OCI-LY1 (cell line): Measurements from ENCODE around the gene TP73.

Source experiments
- H2AFZ ChIP-seq: fragments of 200-600 bp; sonication (generic), shearing (Covaris generic); 2 replicates; pipeline ENCODE4 v1.6.0; 2014; ENCODE audit warnings: antibody characterized with exemption, mild to moderate bottlenecking, low read length
- H3F3A ChIP-seq: fragments of 200-600 bp; sonication (generic), shearing (Covaris generic); 2 replicates; pipeline ENCODE4 v1.6.0; 2014; ENCODE audit warnings: mild to moderate bottlenecking, antibody characterized with exemption, low read length, moderate library complexity; ENCODE audit not compliant: insufficient read depth
- H3K27ac ChIP-seq: fragments of 200-600 bp; sonication (generic); 2 replicates; pipeline ENCODE4 v1.5.1; 2014; ENCODE audit warnings: low read length, mixed run types, mild to moderate bottlenecking, low read depth; ENCODE audit not compliant: poor library complexity, severe bottlenecking
- H3K27me3 ChIP-seq: fragments of 200-600 bp; sonication (generic); 2 replicates; pipeline ENCODE4 v1.6.0; 2014; ENCODE audit warnings: antibody characterized with exemption, mild to moderate bottlenecking, low read length, moderate library complexity; ENCODE audit not compliant: insufficient read depth
- H3K36me3 ChIP-seq: fragments of 200-600 bp; sonication (generic); 2 replicates; pipeline ENCODE4 v1.6.1; 2014; ENCODE audit warnings: mild to moderate bottlenecking, antibody characterized with exemption, low read length, moderate library complexity, mixed read lengths; ENCODE audit not compliant: insufficient read depth
- H3K4me1 ChIP-seq: fragments of 200-600 bp; sonication (generic); 2 replicates; pipeline ENCODE4 v1.5.1; 2014; ENCODE audit warnings: mild to moderate bottlenecking, low read length, moderate library complexity; ENCODE audit not compliant: insufficient read depth, severe bottlenecking
- H3K4me2 ChIP-seq: fragments of 200-600 bp; sonication (generic), shearing (Covaris generic); 2 replicates; pipeline ENCODE4 v1.6.1; 2014; ENCODE audit warnings: low read length
- H3K4me3 ChIP-seq: fragments of 200-600 bp; sonication (generic); 2 replicates; pipeline ENCODE4 v1.5.1; 2014; ENCODE audit warnings: low read length, low read depth, mild to moderate bottlenecking, mixed read lengths; ENCODE audit not compliant: poor library complexity, severe bottlenecking
- H3K79me2 ChIP-seq: fragments of 200-600 bp; shearing (Covaris generic); 2 replicates; pipeline ENCODE4 v1.6.1; 2016; ENCODE audit warnings: mixed run types, low read length, mixed read lengths; ENCODE audit not compliant: insufficient read depth
- H3K9ac ChIP-seq: fragments of 200-600 bp; sonication (generic), shearing (Covaris generic); 2 replicates; pipeline ENCODE4 v1.6.1; 2014; ENCODE audit warnings: mild to moderate bottlenecking, low read length, mixed read lengths
- H3K9me2 ChIP-seq: fragments of 200-600 bp; sonication (generic), shearing (Covaris generic); 2 replicates; pipeline ENCODE4 v1.6.1; 2014; ENCODE audit warnings: low read depth, mild to moderate bottlenecking, low read length, mixed read lengths
- H3K9me3 ChIP-seq: fragments of 200-600 bp; shearing (Covaris generic); 2 replicates; pipeline ENCODE4 v1.6.1; 2014; ENCODE audit warnings: low read length, mixed read lengths
- H4K20me1 ChIP-seq: fragments of 200-600 bp; sonication (generic), shearing (Covaris generic); 2 replicates; pipeline ENCODE4 v1.6.0; 2016; ENCODE audit warnings: mild to moderate bottlenecking, low read length; ENCODE audit not compliant: insufficient read depth
- EZH2 ChIP-seq: fragments of 200-600 bp; sonication (generic), shearing (Covaris generic); IDR thresholded peaks from 2 replicates; pipeline ENCODE4 v1.8.0; 2017; ENCODE audit warnings: borderline replicate concordance, mixed run types, mild to moderate bottlenecking, antibody characterized with exemption, low read length, moderate library complexity, mixed read lengths
- TF ChIP-seq, protein P1 (sequence below): fragments of 200-600 bp; sonication (generic), shearing (Covaris generic); IDR thresholded peaks from 2 replicates; pipeline ENCODE4 v1.5.1; 2017; ENCODE audit warnings: mild to moderate bottlenecking, antibody characterized with exemption, low read length, moderate library complexity, mixed read lengths

TP73 gene

DNA sequence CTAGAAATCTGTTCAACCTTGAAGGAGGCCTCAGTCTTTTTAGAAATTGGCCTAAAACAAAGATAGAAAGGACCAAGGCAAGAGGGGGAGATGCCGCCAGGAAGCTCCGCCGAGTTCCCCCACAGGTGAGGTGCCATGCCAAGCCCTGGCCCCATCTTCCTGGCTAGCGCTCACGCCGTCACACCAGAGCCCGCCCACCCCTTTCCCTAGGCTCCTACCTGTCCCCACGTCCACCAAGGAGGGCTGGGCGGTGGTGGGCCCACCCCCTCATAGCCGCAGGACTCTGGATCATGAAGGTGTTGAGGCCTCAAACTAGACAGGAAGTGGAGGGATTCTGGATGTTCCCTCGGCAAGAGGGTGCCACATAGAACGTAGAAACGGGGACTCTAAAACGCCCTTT lies 84.4 kb downstream of the TP73 start:
- H3K79me2 ChIP-seq: no peaks in the 10 kb centered on the region
- H3K4me1 ChIP-seq: no peaks in the 10 kb centered on the region
- H3K27ac ChIP-seq: no peak overlapping the region
- H3K4me2 ChIP-seq: no peak overlapping the region
- H3F3A ChIP-seq: no peaks in the 10 kb centered on the region
- no peaks in the 10 kb centered on the region for H4K20me1 ChIP-seq
- no peaks in the 10 kb centered on the region for H3K9me2 ChIP-seq
- H2AFZ ChIP-seq: no peak overlapping the region
- no peak overlapping the region for H3K9ac ChIP-seq
- H3K27me3 ChIP-seq: no peaks in the 10 kb centered on the region
- H3K36me3 ChIP-seq: peaks cover 42% of the 10 kb centered on the region
- H3K9me3 ChIP-seq: no peaks in the 10 kb centered on the region
- H3K4me3 ChIP-seq: no peak overlapping the region
- TF ChIP-seq EZH2: no peak
- TF ChIP-seq, protein P1, sequence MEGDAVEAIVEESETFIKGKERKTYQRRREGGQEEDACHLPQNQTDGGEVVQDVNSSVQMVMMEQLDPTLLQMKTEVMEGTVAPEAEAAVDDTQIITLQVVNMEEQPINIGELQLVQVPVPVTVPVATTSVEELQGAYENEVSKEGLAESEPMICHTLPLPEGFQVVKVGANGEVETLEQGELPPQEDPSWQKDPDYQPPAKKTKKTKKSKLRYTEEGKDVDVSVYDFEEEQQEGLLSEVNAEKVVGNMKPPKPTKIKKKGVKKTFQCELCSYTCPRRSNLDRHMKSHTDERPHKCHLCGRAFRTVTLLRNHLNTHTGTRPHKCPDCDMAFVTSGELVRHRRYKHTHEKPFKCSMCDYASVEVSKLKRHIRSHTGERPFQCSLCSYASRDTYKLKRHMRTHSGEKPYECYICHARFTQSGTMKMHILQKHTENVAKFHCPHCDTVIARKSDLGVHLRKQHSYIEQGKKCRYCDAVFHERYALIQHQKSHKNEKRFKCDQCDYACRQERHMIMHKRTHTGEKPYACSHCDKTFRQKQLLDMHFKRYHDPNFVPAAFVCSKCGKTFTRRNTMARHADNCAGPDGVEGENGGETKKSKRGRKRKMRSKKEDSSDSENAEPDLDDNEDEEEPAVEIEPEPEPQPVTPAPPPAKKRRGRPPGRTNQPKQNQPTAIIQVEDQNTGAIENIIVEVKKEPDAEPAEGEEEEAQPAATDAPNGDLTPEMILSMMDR: no peak

DNA sequence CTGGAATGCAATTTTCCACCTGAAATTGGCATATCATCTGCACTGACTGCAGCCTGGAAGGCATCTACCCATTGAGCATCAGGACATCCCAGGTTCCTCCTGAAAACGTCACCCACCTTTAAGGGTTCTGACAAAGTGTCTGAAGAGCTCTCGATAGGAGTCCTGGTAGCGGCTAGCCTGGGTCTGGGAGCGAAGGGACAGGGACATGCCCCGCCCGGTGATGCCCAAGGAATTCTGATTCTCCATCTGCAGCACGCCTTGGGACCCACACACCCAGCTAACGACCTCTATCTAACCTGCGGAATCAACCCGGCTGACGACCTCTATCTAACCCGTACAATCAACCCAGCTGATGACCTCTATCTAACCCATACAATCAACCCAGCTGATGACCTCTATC lies 86.6 kb downstream of the TP73 start:
- peaks cover 54% of the 10 kb centered on the region for H3K36me3 ChIP-seq
- TF ChIP-seq EZH2: no peak
- TF ChIP-seq, protein P1: no peak
- no peak overlapping the region for H3K27ac ChIP-seq
- no peak overlapping the region for H3K4me2 ChIP-seq
- H3K9me3 ChIP-seq: no peaks in the 10 kb centered on the region
- H3F3A ChIP-seq: no peaks in the 10 kb centered on the region
- no peaks in the 10 kb centered on the region for H3K9me2 ChIP-seq
- H3K4me1 ChIP-seq: no peaks in the 10 kb centered on the region
- no peak overlapping the region for H2AFZ ChIP-seq
- H3K4me3 ChIP-seq: no peak overlapping the region
- no peaks in the 10 kb centered on the region for H3K27me3 ChIP-seq
- no peak overlapping the region for H3K9ac ChIP-seq
- no peaks in the 10 kb centered on the region for H3K79me2 ChIP-seq
- no peaks in the 10 kb centered on the region for H4K20me1 ChIP-seq

DNA sequence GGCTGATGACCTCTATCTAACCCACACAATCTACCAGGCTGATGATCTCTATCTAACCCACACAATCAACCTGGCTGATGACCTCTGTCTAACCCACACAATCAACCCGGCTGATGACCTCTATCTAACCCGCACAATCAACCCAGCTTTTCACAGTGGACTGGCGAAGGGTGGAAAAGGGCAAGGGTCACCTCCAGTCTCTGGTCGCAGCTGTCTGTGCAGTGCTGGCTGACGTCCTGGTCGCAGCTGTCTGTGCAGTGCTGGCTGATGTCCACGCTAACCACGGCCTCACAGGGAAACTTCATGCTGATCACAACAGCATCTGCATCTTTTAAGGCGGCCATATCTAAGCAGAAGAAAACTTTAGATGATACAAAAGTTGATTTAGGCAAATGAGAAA lies 87.7 kb downstream of the TP73 start:
- Histone ChIP-seq H3K4me2 (no peak overlapping the region), H3K36me3 (peaks cover 54% of the 10 kb centered on the region), H3K9me2 (no peaks in the 10 kb centered on the region), H3K79me2 (no peaks in the 10 kb centered on the region), H4K20me1 (no peaks in the 10 kb centered on the region), H3K4me3 (no peak overlapping the region), H3K9ac (no peak overlapping the region), H3K4me1 (peaks cover 5% of the 10 kb centered on the region), H2AFZ (no peak overlapping the region), H3K9me3 (no peaks in the 10 kb centered on the region), H3K27me3 (no peaks in the 10 kb centered on the region), H3F3A (no peaks in the 10 kb centered on the region), H3K27ac (no peak overlapping the region)
- TF ChIP-seq EZH2: no peak
- TF ChIP-seq, protein P1: no peak
